Measurements from ENCODE around the gene MEPCE. TPM values are rescaled to one million over a fixed set of nuclear protein-coding genes. Genes with fewer than 3 reads are reported as not detected.

MEPCE gene
- total and polyA plus RNA-seq, 2 of the 8 experiments (the other 6 are each of a cell fraction or from before 2014, with no cell fraction given): 22.8 to 48.8 TPM

DNA sequence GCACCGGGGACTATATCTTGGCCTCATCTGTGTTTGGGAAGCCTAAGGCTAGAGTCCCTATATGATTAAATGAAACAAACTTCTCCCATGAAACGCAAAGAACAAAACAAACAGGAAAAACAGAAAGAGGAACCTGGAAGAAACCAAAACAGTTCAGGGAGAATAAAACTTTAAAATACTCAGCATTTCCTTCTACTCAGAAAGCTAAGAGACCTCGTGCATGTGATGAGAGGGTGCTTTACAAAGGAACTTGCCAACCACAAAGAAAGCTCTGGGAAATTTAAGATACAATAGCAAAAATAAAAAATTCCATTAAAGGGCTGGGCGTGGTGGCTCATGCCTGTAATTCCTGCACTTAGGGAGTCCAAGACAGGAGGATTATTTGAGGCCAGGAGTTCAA, 49.4 kb upstream of the MEPCE start:
- Histone ChIP-seq H3K18ac (ENCODE audit: extremely low read depth, low read length) (no peak overlapping the region), H2AFZ (ENCODE audit: low read length) (no peak overlapping the region), H3K79me2 (ENCODE audit: control insufficient read depth in 1 of 2, insufficient read depth in 2 of 2, low read length in 2 of 2) (no peaks in the 10 kb centered on the region), H2AK5ac (ENCODE audit: low read depth, low read length) (no peak overlapping the region), H2BK15ac (ENCODE audit: low read length) (no peak overlapping the region), H3K23me2 (ENCODE audit: low read depth, low read length) (0 out of 2 replicates have a peak, but pooled peaks cover 2% of the 10 kb centered on the region), H3K36me3 (ENCODE audit: control insufficient read depth in 2 of 4, insufficient read depth in 4 of 4, low read length in 3 of 4) (no peaks in the 10 kb centered on the region), H3K9ac (replicated peaks in 1 of 4; ENCODE audit: extremely low read depth in 1 of 4, low read depth in 3 of 4, low read length in 3 of 4) (no peak overlapping the region), H3K56ac (replicated peaks; ENCODE audit: insufficient read length, low read depth, low read length) (no peak overlapping the region), H3K4me1 (replicated peaks in 1 of 4; ENCODE audit: control insufficient read depth in 3 of 4, insufficient read depth in 4 of 4, low read length in 3 of 4) (no peaks in the 10 kb centered on the region), H3K27ac (ENCODE audit: low read depth, low read length) (no peak overlapping the region), H2BK12ac (ENCODE audit: low read depth, low read length) (no peak overlapping the region), H3K4ac (replicated peaks; ENCODE audit: insufficient read length, low read depth, low read length) (no peak overlapping the region), H2BK20ac (ENCODE audit: low read length) (no peak overlapping the region), H3K23ac (ENCODE audit: insufficient read length) (no peak overlapping the region), H3K4me3 (ENCODE audit: extremely low read depth in 1 of 4, insufficient read depth in 2 of 4, low read depth in 3 of 4, low read length in 4 of 4) (no peak overlapping the region), H2BK120ac (replicated peaks; ENCODE audit: low read depth, low read length) (no peak overlapping the region), H3K79me1 (ENCODE audit: low read depth, low read length) (no peaks in the 10 kb centered on the region), H4K20me1 (replicated peaks in 1 of 2; ENCODE audit: control insufficient read depth in 1 of 2, insufficient read depth in 2 of 2, low read length in 2 of 2) (no peaks in the 10 kb centered on the region), H4K91ac (replicated peaks; ENCODE audit: insufficient read length, low read length) (no peak overlapping the region), H3K9me3 (ENCODE audit: insufficient read depth in 2 of 2, low read depth in 1 of 2, low read length in 1 of 2) (no peaks in the 10 kb centered on the region; a peak in 1 of 4 replicates), H4K5ac (ENCODE audit: insufficient read length, low read depth, low read length) (no peak overlapping the region), H3K14ac (ENCODE audit: insufficient read length) (no peak overlapping the region), H3K4me2 (ENCODE audit: insufficient read depth in 1 of 2, low read depth in 2 of 2, low read length in 2 of 2) (no peak overlapping the region), H4K8ac (ENCODE audit: extremely low read depth, insufficient read depth, low read length) (no peak overlapping the region), H3K27me3 (replicated peaks in 1 of 4; ENCODE audit: control insufficient read depth in 3 of 4, extremely low read depth in 1 of 4, insufficient read depth in 3 of 4, low read length in 3 of 4) (no peaks in the 10 kb centered on the region; a peak in 2 of 7 replicates), H2BK5ac (ENCODE audit: low read depth, low read length) (no peak overlapping the region)
- no peak for FAIRE-seq
- no peak for TF ChIP-seq RXRA (IDR thresholded peaks at IDR 0.05; ENCODE audit: insufficient read depth, low read depth, low read length)
- no peak for TF ChIP-seq ZNF274 (IDR thresholded peaks at IDR 0.05; ENCODE audit: borderline replicate concordance, extremely low read depth, low read length)
- no peak for TF ChIP-seq CBX8 (IDR thresholded peaks at IDR 0.05; ENCODE audit: borderline replicate concordance, low read depth, low read length)
- TF ChIP-seq SAP30 (IDR thresholded peaks at IDR 0.05; ENCODE audit: insufficient read depth, insufficient replicate concordance, low read length): no peak
- TF ChIP-seq NANOG (IDR thresholded peaks at IDR 0.05; ENCODE audit: insufficient read depth, low read depth, low read length, poor library complexity, severe bottlenecking): no peak
- TF ChIP-seq, protein P1, sequence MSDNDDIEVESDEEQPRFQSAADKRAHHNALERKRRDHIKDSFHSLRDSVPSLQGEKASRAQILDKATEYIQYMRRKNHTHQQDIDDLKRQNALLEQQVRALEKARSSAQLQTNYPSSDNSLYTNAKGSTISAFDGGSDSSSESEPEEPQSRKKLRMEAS (IDR thresholded peaks at IDR 0.05): no peak
- TF ChIP-seq, protein P2, sequence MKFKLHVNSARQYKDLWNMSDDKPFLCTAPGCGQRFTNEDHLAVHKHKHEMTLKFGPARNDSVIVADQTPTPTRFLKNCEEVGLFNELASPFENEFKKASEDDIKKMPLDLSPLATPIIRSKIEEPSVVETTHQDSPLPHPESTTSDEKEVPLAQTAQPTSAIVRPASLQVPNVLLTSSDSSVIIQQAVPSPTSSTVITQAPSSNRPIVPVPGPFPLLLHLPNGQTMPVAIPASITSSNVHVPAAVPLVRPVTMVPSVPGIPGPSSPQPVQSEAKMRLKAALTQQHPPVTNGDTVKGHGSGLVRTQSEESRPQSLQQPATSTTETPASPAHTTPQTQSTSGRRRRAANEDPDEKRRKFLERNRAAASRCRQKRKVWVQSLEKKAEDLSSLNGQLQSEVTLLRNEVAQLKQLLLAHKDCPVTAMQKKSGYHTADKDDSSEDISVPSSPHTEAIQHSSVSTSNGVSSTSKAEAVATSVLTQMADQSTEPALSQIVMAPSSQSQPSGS (IDR thresholded peaks at IDR 0.05; ENCODE audit: low read length): no peak
- TF ChIP-seq CREB1 (IDR thresholded peaks at IDR 0.05): no peak
- ChIA-PET CTCF (ENCODE audit: partially characterized antibody) (interaction anchor here (0.8 to 2.1 kb wide), 4 partner anchors 11 to 74 kb away, joined by 3 to 5 read pairs (median 3); no protein-coding TSS in a partner anchor), POLR2A (ENCODE audit: partially characterized antibody) (interaction anchor here (0.6 to 3.8 kb wide), 5 partner anchors 11 to 366 kb away, joined by 3 to 26 read pairs (median 6); partner anchors contain the start of genes MEPCE and ZCWPW1)
- DNase-seq (ENCODE audit: low read depth in 1 of 2, low spot score in 2 of 2): no peak
- WGBS, 2 experiments (ENCODE audit: extremely low coverage in 1 of 2, insufficient coverage in 1 of 2, insufficient read length in 1 of 2, insufficient replicate concordance in 2 of 2, low coverage in 1 of 2, low lambda C conversion rate in 2 of 2, missing lambda C conversion rate in 1 of 2): 88% methylated on average over 4 of the region's 4 CpGs; no CpG with 5 or more reads in 1 of the 2 experiments

All from H1 (cell line).